ENCODE data around the gene ADGRF1.
A peak's percentile ranks its signal among the peaks of the same experiment; 100 is the strongest.
"Not testable (repeated sequence)": the region's sequence is repeated elsewhere in the genome, so short reads cannot be mapped to it uniquely, and the experiment has no call there.

ADGRF1 gene

GRCh38 chr6:47042275-47042791, at the start of gene ADGRF1:
Gene ADGRF1, minus strand, starts transcription at chr6:47042332. Its CDS starts 13,271 bp downstream, at chr6:47029061.
- DNase-seq (ENCODE audit: low spot score): peak; percentile 35

GRCh38 chr6:47090881-47091280, 48.7 kb upstream of the ADGRF1 start:
- DNase-seq (ENCODE audit: low spot score): no peak

GRCh38 chr6:47089473-47089872, 47.3 kb upstream of the ADGRF1 start:
- not testable (repeated sequence) for DNase-seq (ENCODE audit: low spot score)

GRCh38 chr6:47086051-47086770, 44.1 kb upstream of the ADGRF1 start:
- no peak for DNase-seq (ENCODE audit: low spot score)

GRCh38 chr6:47084610-47085009, 42.5 kb upstream of the ADGRF1 start:
- no peak for DNase-seq (ENCODE audit: low spot score)

- DNase-seq (ENCODE audit: low spot score): peak; percentile 38
These were observed 41.5 kb upstream of the ADGRF1 start for GRCh38 chr6:47083586-47084047.

- DNase-seq (ENCODE audit: low spot score): no peak
These were observed 38.0 kb upstream of the ADGRF1 start for GRCh38 chr6:47080083-47080596.

- DNase-seq (ENCODE audit: low spot score): no peak
These were observed 37.5 kb upstream of the ADGRF1 start for GRCh38 chr6:47079638-47080037.

- no peak for DNase-seq (ENCODE audit: low spot score)
These were observed 36.9 kb upstream of the ADGRF1 start for GRCh38 chr6:47078991-47079390.

- DNase-seq (ENCODE audit: low spot score): no peak
These were observed 34.6 kb upstream of the ADGRF1 start for GRCh38 chr6:47076422-47077344.

GRCh38 chr6:47075741-47076421, 33.7 kb upstream of the ADGRF1 start:
- DNase-seq (ENCODE audit: low spot score): no peak

GRCh38 chr6:47075168-47075567, 33.0 kb upstream of the ADGRF1 start:
- DNase-seq (ENCODE audit: low spot score): no peak

- peak; percentile 68 for DNase-seq (ENCODE audit: low spot score)
These were observed 31.3 kb upstream of the ADGRF1 start for GRCh38 chr6:47073125-47074110.

GRCh38 chr6:47072667-47073066, 30.5 kb upstream of the ADGRF1 start:
- DNase-seq (ENCODE audit: low spot score): no peak

- DNase-seq (ENCODE audit: low spot score): no peak
These were observed 29.5 kb upstream of the ADGRF1 start for GRCh38 chr6:47071681-47072080.

GRCh38 chr6:47070461-47070860, 28.3 kb upstream of the ADGRF1 start:
- DNase-seq (ENCODE audit: low spot score): no peak

- DNase-seq (ENCODE audit: low spot score): no peak
These were observed 27.0 kb upstream of the ADGRF1 start for GRCh38 chr6:47069156-47069555.

GRCh38 chr6:47066418-47066817, 24.3 kb upstream of the ADGRF1 start:
- DNase-seq (ENCODE audit: low spot score): no peak

GRCh38 chr6:47064274-47064673, 22.1 kb upstream of the ADGRF1 start:
- no peak for DNase-seq (ENCODE audit: low spot score)

- DNase-seq (ENCODE audit: low spot score): no peak
These were observed 20.2 kb upstream of the ADGRF1 start for GRCh38 chr6:47062346-47062745.

Data from iPS-NIHi11 (cell line).